GOT3 (cell line): ENCODE data around the gene ITPKA.

Experiments
- DNase-seq: peaks from one replicate; lab custom pipeline; 2025; ENCODE audit warnings: mixed read lengths; lab: John Stamatoyannopoulos, UW

ITPKA gene

GRCh38 chr15:41490355-41490754, 3.3 kb upstream of the ITPKA start:
- DNase-seq, result peak; percentile 13

- DNase-seq, result no peak
Measured at GRCh38 chr15:41491889-41492288, 1.8 kb upstream of the ITPKA start.

DNA sequence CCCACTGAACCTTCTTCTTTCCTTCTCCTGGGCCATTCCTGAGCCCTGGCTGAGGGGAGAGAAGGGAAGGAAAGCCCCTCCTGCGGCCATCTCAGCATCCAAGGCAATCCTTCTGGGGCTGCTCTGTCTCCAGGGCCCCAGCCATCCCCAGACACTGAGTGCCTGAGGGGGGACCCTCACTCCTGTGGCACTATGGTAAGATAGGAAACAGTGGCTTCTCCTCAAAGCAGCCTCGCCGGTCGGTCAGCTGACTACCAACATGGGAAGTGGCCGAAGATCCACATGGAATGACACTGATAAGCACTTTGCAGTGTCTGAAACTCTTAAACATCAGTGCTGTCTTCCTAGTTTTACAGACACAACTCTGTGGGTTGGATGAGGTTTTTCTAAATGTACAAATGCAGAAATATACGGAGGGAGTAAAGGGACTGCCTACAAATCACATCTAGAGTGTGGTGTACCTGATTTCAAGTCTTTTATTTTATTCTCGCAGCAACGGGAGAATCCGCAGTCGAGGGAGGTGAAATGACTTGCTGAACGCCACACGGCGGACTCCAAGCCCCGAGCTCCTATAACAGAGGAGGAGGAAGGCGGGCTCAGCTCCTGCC, 973 bp upstream of the ITPKA start:
- no peak for DNase-seq

DNA sequence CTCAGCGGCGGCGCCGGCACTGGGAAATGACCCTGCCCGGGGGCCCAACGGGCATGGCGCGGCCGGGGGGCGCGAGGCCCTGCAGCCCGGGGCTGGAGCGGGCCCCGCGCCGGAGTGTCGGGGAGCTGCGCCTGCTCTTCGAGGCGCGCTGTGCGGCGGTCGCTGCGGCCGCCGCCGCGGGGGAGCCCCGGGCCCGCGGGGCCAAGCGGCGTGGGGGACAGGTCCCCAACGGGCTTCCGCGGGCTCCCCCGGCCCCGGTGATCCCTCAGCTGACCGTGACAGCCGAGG, 172 bp downstream of the ITPKA start:
- no peak for DNase-seq

- no peak for DNase-seq
Measured at GRCh38 chr15:41494190-41494921, 682 bp downstream of the ITPKA start.

- no peak for DNase-seq
Measured at GRCh38 chr15:41494922-41495735, 1.5 kb downstream of the ITPKA start.

- DNase-seq, result no peak
Measured at GRCh38 chr15:41495736-41496599, 2.3 kb downstream of the ITPKA start.

DNA sequence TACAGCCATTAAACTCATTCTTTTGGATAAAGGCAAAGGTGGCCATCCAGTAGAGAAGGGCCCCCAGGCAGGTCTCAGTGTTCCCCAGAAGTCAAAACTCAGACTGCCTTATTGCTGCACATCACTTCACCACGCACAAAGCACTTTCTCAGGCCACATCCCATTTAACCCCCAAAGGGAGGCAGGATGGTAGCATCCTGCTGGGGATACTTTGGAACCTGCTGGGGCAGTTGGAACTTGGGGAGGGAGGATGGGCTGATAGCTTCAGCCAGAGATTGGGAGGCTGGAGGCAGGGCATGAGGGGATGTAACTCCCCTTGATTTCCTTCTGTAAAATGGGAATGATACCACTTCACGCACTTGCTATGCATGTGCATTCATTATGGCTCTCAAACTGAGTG, 5.0 kb downstream of the ITPKA start:
- DNase-seq, result no peak

- DNase-seq, result no peak
Measured at GRCh38 chr15:41499109-41499851, 5.6 kb downstream of the ITPKA start.

- no peak for DNase-seq
Measured at GRCh38 chr15:41501191-41501917, 7.7 kb downstream of the ITPKA start.

DNA sequence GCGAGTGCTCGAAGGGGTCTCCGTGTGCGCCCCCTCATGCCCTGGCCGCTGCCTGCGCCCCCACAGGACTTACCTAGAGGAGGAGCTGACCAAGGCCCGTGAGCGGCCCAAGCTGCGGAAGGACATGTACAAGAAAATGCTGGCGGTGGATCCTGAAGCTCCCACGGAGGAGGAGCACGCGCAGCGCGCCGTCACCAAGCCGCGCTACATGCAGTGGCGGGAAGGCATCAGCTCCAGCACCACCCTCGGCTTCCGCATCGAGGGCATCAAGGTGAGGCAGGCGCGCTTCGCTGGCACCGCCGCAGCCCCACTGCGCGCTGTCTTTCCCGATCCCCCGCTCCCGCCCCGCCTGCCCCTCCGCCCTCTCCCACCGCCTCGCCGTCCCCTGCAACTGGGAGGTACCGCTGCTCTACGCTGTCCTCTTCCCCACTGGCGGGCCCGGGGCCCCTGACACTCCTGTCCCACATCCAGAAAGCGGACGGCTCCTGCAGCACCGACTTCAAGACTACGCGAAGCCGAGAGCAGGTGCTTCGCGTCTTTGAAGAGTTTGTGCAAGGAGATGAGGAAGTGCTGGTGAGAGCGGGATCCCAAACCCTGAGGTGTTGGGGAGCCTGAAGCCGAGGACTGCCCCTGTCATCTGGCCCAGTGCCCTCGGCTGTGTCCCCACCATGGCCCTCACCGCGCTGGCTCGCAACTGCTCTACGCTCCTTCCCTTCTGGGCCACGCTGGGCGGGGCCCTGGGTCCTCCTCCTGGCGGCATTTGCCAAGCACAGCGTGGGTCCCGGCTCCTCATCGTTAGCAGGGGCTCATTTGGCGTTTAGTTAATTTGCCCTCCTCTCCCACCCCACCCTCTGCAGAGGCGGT, 8.5 kb downstream of the ITPKA start:
- DNase-seq, result no peak

DNA sequence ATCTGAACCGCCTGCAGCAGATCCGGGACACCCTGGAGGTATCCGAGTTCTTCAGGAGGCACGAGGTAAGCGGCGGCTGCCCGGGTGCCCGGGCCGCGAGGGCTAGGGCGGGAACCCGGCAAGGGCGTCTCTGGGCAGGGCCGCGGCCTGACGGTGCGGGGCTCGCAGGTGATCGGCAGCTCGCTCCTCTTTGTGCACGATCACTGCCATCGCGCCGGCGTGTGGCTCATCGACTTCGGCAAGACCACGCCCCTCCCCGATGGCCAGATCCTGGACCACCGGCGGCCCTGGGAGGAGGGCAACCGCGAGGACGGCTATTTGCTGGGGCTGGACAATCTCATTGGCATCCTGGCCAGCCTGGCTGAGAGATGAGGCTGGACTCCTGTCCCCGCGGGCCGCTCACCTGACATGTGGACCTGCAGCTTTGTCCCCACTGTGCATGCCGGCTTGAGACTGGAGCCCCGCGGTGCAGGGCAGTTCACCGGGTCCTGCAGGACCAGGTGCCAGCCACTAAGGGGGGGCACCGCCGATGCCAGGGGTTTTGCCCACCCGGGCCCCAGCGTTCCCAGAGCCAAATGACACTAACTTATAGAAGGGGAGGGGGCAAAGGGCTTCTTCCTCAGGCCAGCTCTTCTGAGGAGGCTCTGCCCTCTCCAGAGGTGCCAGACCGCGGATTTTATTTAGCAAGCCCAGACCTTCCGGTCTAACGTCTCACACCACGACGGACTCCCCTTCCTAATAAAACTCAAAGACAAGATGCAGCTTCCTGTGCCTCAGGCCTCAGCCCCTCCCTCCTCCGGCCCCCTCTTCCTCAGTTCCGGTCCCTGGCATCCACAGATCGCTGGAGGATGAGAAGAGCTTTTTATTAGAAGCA, 9.4 kb downstream of the ITPKA start:
- no peak for DNase-seq

DNA sequence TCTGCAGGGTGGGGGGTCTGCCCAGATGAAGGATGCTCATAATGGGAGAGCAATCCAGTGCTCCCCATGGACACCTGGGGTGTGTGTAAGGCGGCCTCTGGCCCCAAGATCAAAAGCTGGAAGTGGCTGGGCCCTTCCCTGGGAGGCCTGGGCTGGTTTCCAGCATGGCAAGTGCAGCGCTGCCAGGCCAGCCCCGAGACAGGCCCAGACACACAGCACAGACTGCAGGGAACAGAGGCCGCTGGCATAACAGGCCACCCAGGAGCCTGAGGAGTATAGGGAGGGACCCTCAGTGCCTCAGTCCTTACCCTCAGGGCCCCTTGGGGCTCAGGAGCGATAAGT, 10.0 kb downstream of the ITPKA start:
- DNase-seq, result no peak

DNA sequence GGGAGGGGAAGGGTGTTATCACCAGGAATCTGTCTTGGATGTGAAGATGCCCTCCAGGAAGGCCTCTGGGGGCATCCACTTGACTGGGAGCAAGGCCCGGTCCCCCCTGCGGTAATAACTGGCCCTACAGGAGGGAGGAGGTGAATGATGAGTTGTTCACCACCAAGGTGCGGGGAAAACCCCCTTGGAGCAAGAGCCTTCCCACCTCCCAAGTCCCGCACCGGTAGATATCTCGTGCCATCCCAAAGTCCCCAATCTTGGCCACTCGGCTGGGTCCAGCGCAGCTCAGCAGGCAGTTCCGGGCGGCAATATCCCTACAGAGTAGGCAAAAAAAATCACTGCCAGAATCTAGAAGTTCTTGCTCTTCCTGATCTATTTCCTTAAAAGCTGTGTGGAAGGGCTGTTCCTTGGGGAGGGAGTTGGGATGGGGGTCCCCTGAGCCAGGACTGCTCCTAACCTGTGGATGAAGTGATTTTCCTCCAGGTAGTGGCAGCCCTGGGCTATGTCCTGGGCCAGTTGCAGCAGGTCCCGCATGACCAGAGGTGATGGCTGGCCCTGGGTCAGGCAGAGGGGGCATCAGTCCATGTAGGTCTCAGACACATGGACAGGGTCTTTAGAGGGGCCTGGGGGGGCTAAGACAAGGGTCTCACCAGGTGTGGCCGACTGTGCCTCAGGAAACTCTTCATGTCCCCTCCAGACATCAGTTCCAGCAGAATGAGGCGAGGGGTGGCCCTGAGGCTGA, 11.2 kb downstream of the ITPKA start:
- no peak for DNase-seq

GRCh38 chr15:41505776-41506175, 12.1 kb downstream of the ITPKA start:
- DNase-seq, result no peak

GRCh38 chr15:41506796-41507341, 13.2 kb downstream of the ITPKA start:
- DNase-seq, result no peak

DNA sequence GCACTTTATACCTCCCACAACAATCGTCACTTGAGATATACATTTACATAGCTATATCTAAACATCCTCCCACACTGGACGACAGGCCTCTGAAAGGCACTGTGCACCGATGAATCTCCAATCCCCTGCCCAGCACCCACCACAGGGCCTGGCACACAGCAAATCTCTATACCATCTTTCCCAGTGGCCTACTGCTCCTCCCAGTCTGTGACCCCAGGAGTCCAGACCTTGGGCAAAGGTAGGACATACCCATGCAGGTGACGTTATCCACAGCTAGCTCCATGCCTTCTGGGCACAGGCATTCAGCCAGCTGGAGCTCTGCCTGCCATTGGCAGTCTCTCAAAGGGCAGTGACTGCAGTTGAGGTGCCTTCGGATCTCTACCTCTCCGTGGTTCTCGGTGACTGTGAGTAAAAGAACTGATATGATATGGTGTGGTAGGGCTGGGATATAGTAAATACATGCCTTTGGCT, 14.2 kb downstream of the ITPKA start:
- DNase-seq, result no peak

- no peak for DNase-seq
Measured at GRCh38 chr15:41510728-41511127, 17.1 kb downstream of the ITPKA start.
